ENCODE measurements around the gene KCNK10. TPM values are rescaled to one million over a fixed set of nuclear protein-coding genes. Genes with fewer than 3 reads are reported as not detected.
A peak's percentile ranks its signal among the peaks of the same experiment; 100 is the strongest.

The KCNK10 gene
- total RNA-seq, 2 donors from 2014 or later = 4.9 TPM; not detected in 1

- Histone ChIP-seq H3K4me3 (no peak overlapping the region), H3K27ac (no peak overlapping the region), H3K36me3 (no peaks in the 10 kb centered on the region), H3K4me1 (replicated peaks) (no peaks in the 10 kb centered on the region), H3K9me3 (no peaks in the 10 kb centered on the region), H3K27me3 (replicated peaks; ENCODE audit: insufficient read depth) (no peaks in the 10 kb centered on the region)
- no peak for TF ChIP-seq CTCF (IDR thresholded peaks at IDR 0.05)
- TF ChIP-seq POLR2AphosphoS5 (IDR thresholded peaks at IDR 0.05) = no peak
- TF ChIP-seq POLR2A (IDR thresholded peaks at IDR 0.05) = no peak
- no peak for DNase-seq (ENCODE audit: low spot score)
- WGBS = 81% methylated on average over 3 of the region's 3 CpGs
- intact Hi-C loops (cut with DNase I) = no loop called here
Observed at GRCh38 chr14:88354358-88354757, 31.3 kb upstream of the KCNK10 start.

DNA sequence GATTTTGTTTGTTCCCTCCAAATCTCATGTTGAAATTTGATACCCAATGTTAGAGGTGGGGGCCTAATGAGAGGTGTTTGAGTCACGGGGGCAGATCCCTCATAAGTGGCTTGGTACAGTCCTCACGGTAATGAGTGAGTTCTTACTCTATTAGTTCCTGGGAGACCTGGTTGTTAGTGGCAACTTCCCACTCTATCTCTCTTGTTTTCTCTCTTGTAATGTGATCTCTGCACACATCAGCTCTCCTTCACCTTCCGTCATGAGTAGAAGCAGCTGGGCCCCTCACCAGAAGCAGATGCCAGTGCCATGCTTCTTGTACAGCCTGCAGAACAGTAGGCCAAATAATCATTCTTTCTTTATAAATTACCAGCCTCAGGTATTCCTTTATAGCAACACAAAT lies 29.6 kb upstream of the KCNK10 start:
- Histone ChIP-seq H3K4me3 (no peak overlapping the region), H3K4me1 (replicated peaks) (no peaks in the 10 kb centered on the region), H3K27ac (no peak overlapping the region), H3K27me3 (replicated peaks; ENCODE audit: insufficient read depth) (no peaks in the 10 kb centered on the region), H3K36me3 (no peaks in the 10 kb centered on the region), H3K9me3 (no peaks in the 10 kb centered on the region)
- TF ChIP-seq POLR2AphosphoS5 (IDR thresholded peaks at IDR 0.05) = no peak
- no peak for TF ChIP-seq CTCF (IDR thresholded peaks at IDR 0.05)
- no peak for TF ChIP-seq POLR2A (IDR thresholded peaks at IDR 0.05)
- intact Hi-C loops (cut with DNase I) = no loop called here
- DNase-seq (ENCODE audit: low spot score) = no peak
- WGBS = 39% methylated on average over 3 of the region's 3 CpGs

GRCh38 chr14:88351966-88352691 lies 29.1 kb upstream of the KCNK10 start:
- no peaks in the 10 kb centered on the region for H3K27me3 ChIP-seq (replicated peaks; ENCODE audit: insufficient read depth)
- H3K4me3 ChIP-seq = no peak overlapping the region
- DNase-seq (ENCODE audit: low spot score) = no peak
- 28% methylated on average over 4 of the region's 4 CpGs for WGBS
- no peak for TF ChIP-seq POLR2AphosphoS5 (IDR thresholded peaks at IDR 0.05)
- no peak for TF ChIP-seq CTCF (IDR thresholded peaks at IDR 0.05)
- no peak for TF ChIP-seq POLR2A (IDR thresholded peaks at IDR 0.05)
- H3K9me3 ChIP-seq = no peaks in the 10 kb centered on the region
- intact Hi-C loops (cut with DNase I) = no loop called here
- H3K36me3 ChIP-seq = no peaks in the 10 kb centered on the region
- H3K27ac ChIP-seq = no peak overlapping the region
- H3K4me1 ChIP-seq (replicated peaks) = no peaks in the 10 kb centered on the region

GRCh38 chr14:88348546-88348945 lies 25.5 kb upstream of the KCNK10 start:
- intact Hi-C loops (cut with DNase I) = no loop called here
- DNase-seq (ENCODE audit: low spot score) = no peak
- no peak for TF ChIP-seq CTCF (IDR thresholded peaks at IDR 0.05)
- no peak for TF ChIP-seq POLR2AphosphoS5 (IDR thresholded peaks at IDR 0.05)
- TF ChIP-seq POLR2A (IDR thresholded peaks at IDR 0.05) = no peak
- Histone ChIP-seq H3K9me3 (no peaks in the 10 kb centered on the region), H3K36me3 (no peaks in the 10 kb centered on the region), H3K4me3 (no peak overlapping the region), H3K27ac (no peak overlapping the region), H3K4me1 (replicated peaks) (no peaks in the 10 kb centered on the region), H3K27me3 (replicated peaks; ENCODE audit: insufficient read depth) (no peaks in the 10 kb centered on the region)
- 64% methylated on average over 3 of the region's 3 CpGs for WGBS

- no peak for TF ChIP-seq CTCF (IDR thresholded peaks at IDR 0.05)
- TF ChIP-seq POLR2AphosphoS5 (IDR thresholded peaks at IDR 0.05) = peak; percentile 49
- TF ChIP-seq POLR2A (IDR thresholded peaks at IDR 0.05) = no peak
- DNase-seq (ENCODE audit: low spot score) = peak; percentile 12
- Histone ChIP-seq H3K4me3 (no peak overlapping the region), H3K27ac (no peak overlapping the region), H3K9me3 (no peaks in the 10 kb centered on the region), H3K27me3 (replicated peaks; ENCODE audit: insufficient read depth) (no peaks in the 10 kb centered on the region), H3K36me3 (no peaks in the 10 kb centered on the region), H3K4me1 (replicated peaks) (no peaks in the 10 kb centered on the region)
- intact Hi-C loops (cut with DNase I) = no loop called here
- WGBS = 25% methylated on average over 5 of the region's 5 CpGs
Observed at GRCh38 chr14:88346048-88346639, 23.1 kb upstream of the KCNK10 start.
